Measurements from ENCODE around the gene ZNF329. TPM values are rescaled to one million over a fixed set of nuclear protein-coding genes. Genes with fewer than 3 reads are reported as not detected.

Gene ZNF329
- total and polyA plus RNA-seq, 2 donors: 9.3 to 11.9 TPM

DNA sequence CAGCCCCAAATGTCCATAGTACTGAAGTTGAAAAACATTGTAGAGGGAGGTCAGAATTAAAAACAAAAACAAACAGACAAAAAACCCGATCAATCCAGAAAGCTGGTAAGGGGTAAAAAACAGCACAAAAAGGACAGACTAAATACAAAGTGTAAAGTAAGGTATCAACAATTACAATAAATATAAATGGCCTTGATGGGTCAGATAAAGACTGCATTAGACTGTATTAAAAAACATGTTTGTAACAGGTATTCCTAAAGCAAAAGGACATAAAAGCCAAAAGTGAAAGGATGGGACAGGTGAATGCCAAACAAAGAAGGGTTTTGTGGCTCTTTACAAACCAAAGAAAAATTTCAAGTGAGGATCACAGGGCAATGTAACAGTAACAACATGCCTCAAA is 16.3 kb downstream of the ZNF329 start:
- H3K9me3 ChIP-seq (ENCODE audit: control insufficient read depth in 2 of 2, insufficient read depth in 1 of 2, low read length in 1 of 2): peaks cover 16 to 53% of the 10 kb centered on the region in 2 donors
- H3K36me3 ChIP-seq (ENCODE audit: control insufficient read depth in 2 of 2, insufficient read depth in 2 of 2, low read length in 1 of 2): peaks cover 15 to 51% of the 10 kb centered on the region in 2 donors
- no peaks in the 10 kb centered on the region for H3K27me3 ChIP-seq (ENCODE audit: control insufficient read depth in 2 of 2, insufficient read depth in 1 of 2, low read length in 1 of 2)
- WGBS: 97% methylated on average over 1 of the region's 1 CpG
- no peak for DNase-seq (ENCODE audit: low read depth in 6 of 9, low spot score in 9 of 9)
- H3K4me3 ChIP-seq (ENCODE audit: low read length in 2 of 2): no peak overlapping the region
- no peak overlapping the region for H3K27ac ChIP-seq (ENCODE audit: low read depth in 1 of 2, low read length in 1 of 2)
- H3K4me1 ChIP-seq (ENCODE audit: control insufficient read depth in 2 of 2, insufficient read depth in 2 of 2, low read length in 2 of 2): no peaks in the 10 kb centered on the region

DNA sequence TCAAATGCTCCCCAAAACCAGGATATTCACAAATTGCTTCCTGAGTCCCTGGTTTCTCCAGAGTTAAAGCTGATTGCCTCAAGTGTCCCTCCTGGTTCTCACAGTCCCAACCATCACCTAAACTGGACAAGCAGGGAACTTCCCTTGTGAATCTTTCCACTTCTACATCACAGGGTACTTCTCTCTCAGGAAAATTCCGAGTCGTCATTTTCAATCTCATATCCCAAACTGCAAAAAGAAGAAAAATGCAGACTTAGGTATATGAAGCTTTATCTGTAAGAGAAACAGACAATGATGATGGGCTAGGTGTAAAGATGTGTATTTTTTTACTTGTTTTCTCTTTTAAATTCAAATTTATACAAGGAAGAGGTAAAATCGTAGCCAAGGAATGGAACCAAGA is 21.3 kb downstream of the ZNF329 start:
- no peaks in the 10 kb centered on the region for H3K4me1 ChIP-seq (ENCODE audit: control insufficient read depth in 2 of 2, insufficient read depth in 2 of 2, low read length in 2 of 2)
- DNase-seq (ENCODE audit: low read depth in 6 of 9, low spot score in 9 of 9): no peak
- H3K27me3 ChIP-seq (ENCODE audit: control insufficient read depth in 2 of 2, insufficient read depth in 1 of 2, low read length in 1 of 2): no peaks in the 10 kb centered on the region
- over 99% methylated on average over 3 of the region's 3 CpGs for WGBS
- peaks cover 23 to 38% of the 10 kb centered on the region in 2 donors for H3K36me3 ChIP-seq (ENCODE audit: control insufficient read depth in 2 of 2, insufficient read depth in 2 of 2, low read length in 1 of 2)
- no peak overlapping the region for H3K4me3 ChIP-seq (ENCODE audit: low read length in 2 of 2)
- H3K27ac ChIP-seq (ENCODE audit: low read depth in 1 of 2, low read length in 1 of 2): no peak overlapping the region
- H3K9me3 ChIP-seq (ENCODE audit: control insufficient read depth in 2 of 2, insufficient read depth in 1 of 2, low read length in 1 of 2): peaks cover 34 to 68% of the 10 kb centered on the region in 2 donors

DNA sequence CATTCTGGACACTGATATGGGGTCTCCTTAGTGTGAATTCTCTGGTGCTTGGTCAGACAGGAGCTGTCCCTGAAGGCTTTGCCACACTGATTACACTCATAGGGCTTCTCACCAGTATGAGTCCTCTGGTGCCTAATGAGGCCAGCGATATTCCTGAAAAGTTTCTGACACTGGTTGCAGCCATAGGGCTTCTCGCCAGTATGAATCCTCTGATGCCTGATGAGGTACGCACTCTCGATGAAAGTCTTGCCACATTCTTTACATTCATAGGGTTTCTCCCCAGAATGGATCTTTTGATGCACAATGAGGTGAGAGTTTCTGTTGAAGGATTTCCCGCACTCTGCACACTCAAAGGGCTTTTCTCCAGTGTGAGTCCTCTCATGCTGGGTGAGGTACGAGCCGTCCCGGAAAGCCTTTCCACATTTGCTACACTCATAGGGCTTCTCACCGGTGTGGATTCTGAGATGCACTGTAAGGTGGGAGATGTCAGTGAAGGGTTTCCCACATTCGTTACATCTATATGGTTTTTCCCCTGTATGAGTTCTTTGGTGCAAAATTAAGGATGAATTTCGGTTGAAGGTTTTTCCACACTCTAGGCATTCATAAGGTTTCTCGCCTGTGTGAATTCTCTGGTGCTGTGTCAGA is 22.4 kb downstream of the ZNF329 start:
- H3K27me3 ChIP-seq (ENCODE audit: control insufficient read depth in 2 of 2, insufficient read depth in 1 of 2, low read length in 1 of 2): no peaks in the 10 kb centered on the region
- peaks cover 21 to 34% of the 10 kb centered on the region in 2 donors for H3K36me3 ChIP-seq (ENCODE audit: control insufficient read depth in 2 of 2, insufficient read depth in 2 of 2, low read length in 1 of 2)
- no peak overlapping the region for H3K27ac ChIP-seq (ENCODE audit: low read depth in 1 of 2, low read length in 1 of 2)
- DNase-seq (ENCODE audit: low read depth in 6 of 9, low spot score in 9 of 9): no peak
- H3K9me3 ChIP-seq (ENCODE audit: control insufficient read depth in 2 of 2, insufficient read depth in 1 of 2, low read length in 1 of 2): peaks cover 35 to 68% of the 10 kb centered on the region in 2 donors
- H3K4me1 ChIP-seq (ENCODE audit: control insufficient read depth in 2 of 2, insufficient read depth in 2 of 2, low read length in 2 of 2): no peaks in the 10 kb centered on the region
- 99% methylated on average over 12 of the region's 12 CpGs for WGBS
- no peak overlapping the region for H3K4me3 ChIP-seq (ENCODE audit: low read length in 2 of 2)

DNA sequence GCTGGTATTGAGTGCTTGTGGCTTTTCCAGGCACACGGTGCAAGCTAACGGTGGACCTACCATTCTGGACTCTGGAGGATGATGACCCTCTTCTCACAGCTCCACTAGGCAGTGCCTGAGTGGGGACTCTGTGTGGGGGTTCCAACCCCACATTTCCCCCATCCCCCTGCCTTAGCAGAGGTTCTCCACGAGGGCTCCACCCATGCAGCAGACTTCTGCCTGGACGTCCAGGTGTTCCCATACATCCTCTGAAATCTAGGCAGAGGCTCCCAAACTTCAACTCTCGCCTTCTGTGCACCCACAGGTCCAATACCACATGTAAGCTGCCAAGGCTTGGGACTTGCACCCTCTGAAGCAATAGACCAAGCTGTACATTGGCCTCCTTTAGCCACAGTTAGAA is 27.2 kb downstream of the ZNF329 start:
- Histone ChIP-seq H3K4me1 (ENCODE audit: control insufficient read depth in 2 of 2, insufficient read depth in 2 of 2, low read length in 2 of 2) (no peaks in the 10 kb centered on the region), H3K27ac (ENCODE audit: low read depth in 1 of 2, low read length in 1 of 2) (no peak overlapping the region), H3K4me3 (ENCODE audit: low read length in 2 of 2) (no peak overlapping the region), H3K36me3 (ENCODE audit: control insufficient read depth in 2 of 2, insufficient read depth in 2 of 2, low read length in 1 of 2) (peaks cover 1 to 5% of the 10 kb centered on the region in 2 donors), H3K27me3 (ENCODE audit: control insufficient read depth in 2 of 2, insufficient read depth in 1 of 2, low read length in 1 of 2) (peaks cover 0 to 3% of the 10 kb centered on the region in 2 donors), H3K9me3 (ENCODE audit: control insufficient read depth in 2 of 2, insufficient read depth in 1 of 2, low read length in 1 of 2) (peaks cover 25 to 56% of the 10 kb centered on the region in 2 donors)
- DNase-seq (ENCODE audit: low read depth in 6 of 9, low spot score in 9 of 9): no peak
- 68% methylated on average over 5 of the region's 5 CpGs for WGBS

DNA sequence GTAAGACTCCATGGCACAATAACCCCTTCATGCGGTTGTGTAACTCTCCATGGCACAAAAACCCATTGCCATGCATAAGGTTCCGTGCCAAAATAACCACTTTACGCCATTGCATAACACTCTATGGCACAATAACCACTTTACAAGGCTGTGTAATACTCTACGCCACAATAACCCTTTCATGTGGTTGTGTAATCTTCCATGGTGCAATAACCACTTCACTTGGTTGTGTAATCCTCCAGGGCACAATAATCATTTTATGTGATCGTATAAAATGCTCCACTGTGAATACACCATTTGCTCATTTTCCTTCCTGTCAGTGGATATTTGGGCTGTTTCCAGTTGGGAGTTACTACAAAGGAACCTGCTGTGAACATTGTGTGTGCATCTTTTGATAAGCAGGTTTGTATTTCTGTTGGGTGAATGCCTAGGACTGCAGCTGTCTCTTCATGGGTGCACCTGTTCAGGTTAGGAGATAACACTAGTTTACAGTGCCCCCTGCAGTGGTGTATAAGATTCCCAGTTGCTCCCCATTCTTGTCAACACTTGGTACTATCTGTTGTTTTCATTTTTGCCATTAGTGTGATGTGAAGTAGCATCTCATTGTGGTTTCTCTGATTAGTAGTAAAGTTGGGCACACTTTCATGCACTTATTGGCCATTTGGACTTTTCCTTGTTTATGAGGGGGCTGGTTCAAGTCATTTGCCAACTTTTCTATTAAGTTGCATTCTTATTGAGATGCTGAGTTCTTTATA is 31.4 kb downstream of the ZNF329 start:
- no peak overlapping the region for H3K27ac ChIP-seq (ENCODE audit: low read depth in 1 of 2, low read length in 1 of 2)
- H3K27me3 ChIP-seq (ENCODE audit: control insufficient read depth in 2 of 2, insufficient read depth in 1 of 2, low read length in 1 of 2): peaks cover 0 to 9% of the 10 kb centered on the region in 2 donors
- no peak overlapping the region for H3K4me3 ChIP-seq (ENCODE audit: low read length in 2 of 2)
- 91% methylated on average over 5 of the region's 5 CpGs for WGBS
- H3K9me3 ChIP-seq (ENCODE audit: control insufficient read depth in 2 of 2, insufficient read depth in 1 of 2, low read length in 1 of 2): peaks cover 23 to 42% of the 10 kb centered on the region in 2 donors
- no peaks in the 10 kb centered on the region for H3K4me1 ChIP-seq (ENCODE audit: control insufficient read depth in 2 of 2, insufficient read depth in 2 of 2, low read length in 2 of 2)
- DNase-seq (ENCODE audit: low read depth in 6 of 9, low spot score in 9 of 9): no peak
- no peaks in the 10 kb centered on the region for H3K36me3 ChIP-seq (ENCODE audit: control insufficient read depth in 2 of 2, insufficient read depth in 2 of 2, low read length in 1 of 2)

DNA sequence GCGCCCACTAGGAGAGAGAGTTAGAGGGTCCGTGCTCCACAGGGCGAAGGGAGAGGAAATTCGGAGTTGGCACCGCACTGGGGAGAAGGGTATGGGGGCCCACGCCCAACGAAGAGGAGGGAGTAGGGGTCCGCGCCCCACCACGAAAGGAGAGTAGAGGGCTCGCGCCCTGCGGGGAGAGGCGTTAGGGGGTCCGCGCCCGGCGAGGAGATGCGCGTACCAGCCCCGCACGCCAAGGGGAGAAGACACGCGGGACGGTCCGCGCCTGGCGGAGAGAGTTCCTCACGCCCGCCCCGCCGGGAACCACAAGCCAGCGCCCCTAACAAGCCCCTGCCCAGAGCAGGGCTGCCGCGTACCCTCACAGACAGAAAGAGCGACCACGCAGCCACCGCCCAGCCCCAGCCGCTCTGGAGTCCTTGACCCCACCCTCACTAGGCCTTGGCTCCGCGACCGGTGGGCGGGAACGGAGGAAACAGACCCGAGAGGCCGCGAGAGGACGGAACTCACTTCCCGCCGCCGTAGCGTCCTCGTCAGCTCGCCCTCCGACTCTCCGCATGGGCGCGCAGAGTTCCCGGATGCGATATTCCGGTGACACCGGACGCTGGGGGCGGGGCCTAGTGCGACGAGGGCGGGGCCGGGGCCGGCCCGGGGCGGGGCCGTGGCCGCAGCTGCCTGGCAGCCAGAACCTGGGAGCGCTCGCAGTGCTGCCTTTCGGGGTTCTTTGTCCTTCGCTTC is 32.6 kb downstream of the ZNF329 start:
- Histone ChIP-seq H3K4me1 (ENCODE audit: control insufficient read depth in 2 of 2, insufficient read depth in 2 of 2, low read length in 2 of 2) (no peaks in the 10 kb centered on the region), H3K9me3 (ENCODE audit: control insufficient read depth in 2 of 2, insufficient read depth in 1 of 2, low read length in 1 of 2) (peaks cover 20 to 40% of the 10 kb centered on the region in 2 donors), H3K36me3 (ENCODE audit: control insufficient read depth in 2 of 2, insufficient read depth in 2 of 2, low read length in 1 of 2) (no peaks in the 10 kb centered on the region), H3K4me3 (ENCODE audit: low read length in 2 of 2) (no peak overlapping the region), H3K27ac (ENCODE audit: low read depth in 1 of 2, low read length in 1 of 2) (no peak overlapping the region), H3K27me3 (ENCODE audit: control insufficient read depth in 2 of 2, insufficient read depth in 1 of 2, low read length in 1 of 2) (peaks cover 0 to 9% of the 10 kb centered on the region in 2 donors)
- WGBS: 17% methylated on average over 77 of the region's 77 CpGs
- no peak for DNase-seq (ENCODE audit: low read depth in 6 of 9, low spot score in 9 of 9)

DNA sequence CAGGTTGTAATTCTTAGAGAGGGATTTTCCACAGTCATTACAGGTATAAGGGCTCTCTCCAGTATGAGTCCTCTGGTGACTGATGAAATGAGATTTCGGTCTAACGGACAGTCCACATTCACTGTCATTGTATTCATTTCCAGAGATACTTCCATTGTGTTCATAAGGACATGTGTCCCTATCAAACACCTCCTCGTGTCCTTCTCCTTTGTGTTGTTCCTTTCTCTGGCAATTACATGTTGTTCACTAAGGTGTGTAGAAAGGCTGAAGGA is 42.1 kb downstream of the ZNF329 start:
- H3K4me3 ChIP-seq (ENCODE audit: low read length in 2 of 2): no peak overlapping the region
- no peak for DNase-seq (ENCODE audit: low read depth in 6 of 9, low spot score in 9 of 9)
- H3K27ac ChIP-seq (ENCODE audit: low read depth in 1 of 2, low read length in 1 of 2): no peak overlapping the region
- no peaks in the 10 kb centered on the region for H3K36me3 ChIP-seq (ENCODE audit: control insufficient read depth in 2 of 2, insufficient read depth in 2 of 2, low read length in 1 of 2)
- no peaks in the 10 kb centered on the region for H3K27me3 ChIP-seq (ENCODE audit: control insufficient read depth in 2 of 2, insufficient read depth in 1 of 2, low read length in 1 of 2)
- 95% methylated on average over 3 of the region's 3 CpGs for WGBS
- H3K9me3 ChIP-seq (ENCODE audit: control insufficient read depth in 2 of 2, insufficient read depth in 1 of 2, low read length in 1 of 2): peaks cover 11 to 39% of the 10 kb centered on the region in 2 donors
- no peaks in the 10 kb centered on the region for H3K4me1 ChIP-seq (ENCODE audit: control insufficient read depth in 2 of 2, insufficient read depth in 2 of 2, low read length in 2 of 2)

DNA sequence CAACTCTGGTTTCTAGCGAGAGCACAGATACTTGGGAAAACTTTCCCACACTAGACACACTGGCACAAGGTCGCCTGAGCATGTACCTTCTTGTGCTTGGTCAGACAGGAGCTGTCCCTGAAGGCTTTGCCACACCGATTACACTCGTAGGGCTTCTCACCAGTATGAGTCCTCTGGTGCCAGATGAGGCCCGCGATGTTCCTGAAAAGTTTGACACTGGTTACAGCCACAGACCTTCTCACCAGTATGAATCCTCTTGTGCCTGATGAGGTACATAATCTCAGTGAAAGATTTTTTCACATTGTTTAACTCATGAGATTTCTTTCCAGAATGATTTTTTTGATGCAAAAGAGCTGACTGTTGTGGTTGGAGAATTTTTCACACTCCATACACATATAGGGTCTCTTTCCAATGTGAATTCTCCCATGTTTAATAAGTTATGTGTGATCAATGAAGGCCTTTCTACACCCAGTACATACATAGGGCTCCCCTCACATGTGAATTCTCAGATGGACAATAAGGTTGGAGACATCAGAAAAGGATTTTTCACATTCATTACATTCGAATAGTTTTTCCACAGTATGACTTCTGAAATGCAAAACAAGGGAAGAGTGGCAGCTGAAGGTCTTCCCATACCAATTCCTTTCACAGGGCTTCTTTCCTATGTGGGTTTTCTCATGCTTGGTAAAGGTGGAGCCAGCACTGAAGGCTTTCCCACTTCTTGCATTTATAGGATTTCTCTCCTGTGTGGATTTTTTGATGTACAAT is 42.6 kb downstream of the ZNF329 start:
- Histone ChIP-seq H3K36me3 (ENCODE audit: control insufficient read depth in 2 of 2, insufficient read depth in 2 of 2, low read length in 1 of 2) (no peaks in the 10 kb centered on the region), H3K4me1 (ENCODE audit: control insufficient read depth in 2 of 2, insufficient read depth in 2 of 2, low read length in 2 of 2) (no peaks in the 10 kb centered on the region), H3K4me3 (ENCODE audit: low read length in 2 of 2) (no peak overlapping the region), H3K27ac (ENCODE audit: low read depth in 1 of 2, low read length in 1 of 2) (no peak overlapping the region), H3K9me3 (ENCODE audit: control insufficient read depth in 2 of 2, insufficient read depth in 1 of 2, low read length in 1 of 2) (peaks cover 11 to 39% of the 10 kb centered on the region in 2 donors), H3K27me3 (ENCODE audit: control insufficient read depth in 2 of 2, insufficient read depth in 1 of 2, low read length in 1 of 2) (no peaks in the 10 kb centered on the region)
- WGBS: 90% methylated on average over 7 of the region's 7 CpGs
- DNase-seq (ENCODE audit: low read depth in 6 of 9, low spot score in 9 of 9): no peak
